ENCODE results near the gene HCFC1R1.
"Not testable (repeated sequence)": the region's sequence is repeated elsewhere in the genome, so short reads cannot be mapped to it uniquely, and the experiment has no call there.

DNA sequence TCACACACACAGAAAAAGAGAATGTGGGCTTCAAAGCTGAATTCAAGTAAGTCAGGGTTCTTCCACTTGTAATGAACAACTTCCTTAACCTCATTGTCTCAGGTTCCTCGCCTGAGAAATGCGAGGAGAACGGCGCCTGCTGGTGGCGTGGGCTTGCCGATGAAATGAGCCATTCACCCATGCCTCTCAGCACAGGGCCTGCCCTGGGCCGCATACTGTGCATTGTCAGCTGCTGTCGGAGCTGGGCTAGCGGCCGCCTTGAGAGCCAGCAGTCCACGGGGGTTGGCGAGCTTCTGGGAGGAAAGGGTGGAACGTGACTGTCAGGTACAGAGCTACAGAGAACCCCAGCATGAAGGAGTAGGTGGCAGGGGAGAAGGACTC is 29.6 kb upstream of the HCFC1R1 start:
- TF ChIP-seq, protein P1, sequence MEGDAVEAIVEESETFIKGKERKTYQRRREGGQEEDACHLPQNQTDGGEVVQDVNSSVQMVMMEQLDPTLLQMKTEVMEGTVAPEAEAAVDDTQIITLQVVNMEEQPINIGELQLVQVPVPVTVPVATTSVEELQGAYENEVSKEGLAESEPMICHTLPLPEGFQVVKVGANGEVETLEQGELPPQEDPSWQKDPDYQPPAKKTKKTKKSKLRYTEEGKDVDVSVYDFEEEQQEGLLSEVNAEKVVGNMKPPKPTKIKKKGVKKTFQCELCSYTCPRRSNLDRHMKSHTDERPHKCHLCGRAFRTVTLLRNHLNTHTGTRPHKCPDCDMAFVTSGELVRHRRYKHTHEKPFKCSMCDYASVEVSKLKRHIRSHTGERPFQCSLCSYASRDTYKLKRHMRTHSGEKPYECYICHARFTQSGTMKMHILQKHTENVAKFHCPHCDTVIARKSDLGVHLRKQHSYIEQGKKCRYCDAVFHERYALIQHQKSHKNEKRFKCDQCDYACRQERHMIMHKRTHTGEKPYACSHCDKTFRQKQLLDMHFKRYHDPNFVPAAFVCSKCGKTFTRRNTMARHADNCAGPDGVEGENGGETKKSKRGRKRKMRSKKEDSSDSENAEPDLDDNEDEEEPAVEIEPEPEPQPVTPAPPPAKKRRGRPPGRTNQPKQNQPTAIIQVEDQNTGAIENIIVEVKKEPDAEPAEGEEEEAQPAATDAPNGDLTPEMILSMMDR (IDR thresholded peaks at IDR 0.05; ENCODE audit: borderline replicate concordance, extremely low read depth, low read length, poor library complexity, severe bottlenecking), result peak; percentile 18
- TF ChIP-seq EZH2 (IDR thresholded peaks at IDR 0.05; ENCODE audit: borderline replicate concordance, low read depth, low read length, severe bottlenecking), result not testable (repeated sequence)
